Measurements from ENCODE around the gene FAIM. TPM values are rescaled to one million over a fixed set of nuclear protein-coding genes. Genes with fewer than 3 reads are reported as not detected.

Gene FAIM
- total RNA-seq: 11.1 TPM in 2 replicates

GRCh38 chr3:138608322-138609135 is at the start of gene FAIM:
FAIM (plus strand) TSS chr3:138608771; CDS start chr3:138619727, 10,956 bp downstream.

GRCh38 chr3:138594150-138594934 is 14.2 kb upstream of the FAIM start, which contains the start of gene CEP70:
CEP70 (minus strand) TSS chr3:138594260; CDS start chr3:138572927, 21,333 bp downstream.

Other genes starting within 250 kb of the FAIM start
- gene ESYT3, start 174.2 kb upstream of the FAIM start, total RNA-seq: 0.17 TPM in 1 of 2 replicates, not detected in the other
- 13.4 and 15.0 TPM in 2 replicates for gene CEP70, start 14.5 kb upstream of the FAIM start, total RNA-seq
- 4.3 and 5.0 TPM in 2 replicates for gene PIK3CB, start 226.2 kb downstream of the FAIM start, total RNA-seq

Measured in bronchus fibroblast of lung (primary cell).